ENCODE measurements around the gene ANKRD37.

DNA sequence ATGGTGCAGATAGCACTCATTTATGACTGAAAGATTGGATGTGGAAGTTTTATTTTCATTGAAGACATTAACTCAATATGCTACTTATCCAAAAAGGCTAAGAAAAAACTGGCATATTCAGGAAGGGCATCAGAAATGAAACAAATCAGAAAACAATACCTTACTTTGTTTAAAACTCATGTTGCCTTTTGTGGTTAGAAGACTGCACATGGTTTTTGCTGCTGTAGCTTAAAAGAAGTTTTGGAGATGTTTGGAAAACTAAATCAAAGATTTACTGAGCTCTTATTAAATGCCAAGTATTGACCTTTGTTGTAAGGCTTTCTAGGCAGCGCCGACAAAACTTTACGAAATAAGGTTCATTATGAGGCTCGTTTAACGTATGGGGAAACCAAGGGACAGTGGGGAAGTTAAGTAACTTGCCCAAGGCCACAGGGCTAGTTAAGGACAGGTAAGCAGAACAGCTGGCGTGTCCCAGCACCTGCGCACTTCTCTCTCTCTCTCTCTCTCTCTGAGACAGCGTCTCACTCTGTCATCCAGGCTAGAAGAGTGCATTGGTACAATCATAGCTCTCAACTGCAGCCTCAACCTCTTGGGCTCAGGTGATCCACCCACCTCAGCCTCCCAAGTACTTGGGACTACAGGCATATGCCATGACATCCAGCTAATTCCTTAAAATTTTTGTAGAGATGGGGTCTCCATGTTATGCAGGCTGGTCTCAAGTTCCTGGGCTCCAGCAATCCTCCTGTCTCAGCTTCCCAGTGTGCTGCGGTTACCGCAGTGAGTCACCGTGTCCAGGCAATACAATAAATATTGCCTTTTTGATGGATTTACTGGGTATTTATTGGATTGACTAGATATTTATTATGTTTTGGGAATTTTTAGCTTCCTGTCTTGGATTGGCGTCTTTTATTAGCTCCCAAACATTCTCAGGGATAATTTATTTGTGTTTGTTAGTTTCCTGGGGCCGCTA is 17.0 kb upstream of the ANKRD37 start:
- TF ChIP-seq, protein P1, sequence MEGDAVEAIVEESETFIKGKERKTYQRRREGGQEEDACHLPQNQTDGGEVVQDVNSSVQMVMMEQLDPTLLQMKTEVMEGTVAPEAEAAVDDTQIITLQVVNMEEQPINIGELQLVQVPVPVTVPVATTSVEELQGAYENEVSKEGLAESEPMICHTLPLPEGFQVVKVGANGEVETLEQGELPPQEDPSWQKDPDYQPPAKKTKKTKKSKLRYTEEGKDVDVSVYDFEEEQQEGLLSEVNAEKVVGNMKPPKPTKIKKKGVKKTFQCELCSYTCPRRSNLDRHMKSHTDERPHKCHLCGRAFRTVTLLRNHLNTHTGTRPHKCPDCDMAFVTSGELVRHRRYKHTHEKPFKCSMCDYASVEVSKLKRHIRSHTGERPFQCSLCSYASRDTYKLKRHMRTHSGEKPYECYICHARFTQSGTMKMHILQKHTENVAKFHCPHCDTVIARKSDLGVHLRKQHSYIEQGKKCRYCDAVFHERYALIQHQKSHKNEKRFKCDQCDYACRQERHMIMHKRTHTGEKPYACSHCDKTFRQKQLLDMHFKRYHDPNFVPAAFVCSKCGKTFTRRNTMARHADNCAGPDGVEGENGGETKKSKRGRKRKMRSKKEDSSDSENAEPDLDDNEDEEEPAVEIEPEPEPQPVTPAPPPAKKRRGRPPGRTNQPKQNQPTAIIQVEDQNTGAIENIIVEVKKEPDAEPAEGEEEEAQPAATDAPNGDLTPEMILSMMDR (IDR thresholded peaks at IDR 0.05) = no peak
- TF ChIP-seq POLR2AphosphoS5 (IDR thresholded peaks at IDR 0.05) = no peak
- TF ChIP-seq POLR2A (IDR thresholded peaks at IDR 0.05) = no peak
- TF ChIP-seq EP300 (IDR thresholded peaks at IDR 0.05) = no peak
